Measurements from ENCODE around the gene CCAR1.

- no peak for TF ChIP-seq CTCF (IDR thresholded peaks at IDR 0.05)
- TF ChIP-seq POLR2A (IDR thresholded peaks at IDR 0.05) = no peak
Observed at GRCh38 chr10:68700197-68700596, 20.8 kb upstream of the CCAR1 start.

All from testis (tissue), 2 donors.